GM23248 (cell line): ENCODE data around the gene TRDMT1.

ENCODE experiments used
- EZH2 ChIP-seq: fragments of 200-600 bp; sonication (generic); IDR thresholded peaks from 2 replicates; pipeline ENCODE4 v1.6.1; 2018; ENCODE audit warnings: antibody characterized with exemption, mild to moderate bottlenecking; ENCODE audit not compliant: insufficient read depth, poor library complexity, severe bottlenecking
- EZH2phosphoT487 ChIP-seq: fragments of 200-600 bp; sonication (generic); IDR thresholded peaks from 2 replicates; pipeline ENCODE4 v1.6.1; 2018; ENCODE audit warnings: antibody characterized with exemption, moderate library complexity, mild to moderate bottlenecking, low read depth; ENCODE audit not compliant: insufficient read depth

GRCh38 chr10:17203416-17203815 is 1.9 kb upstream of the TRDMT1 start:
- TF ChIP-seq EZH2phosphoT487 (no peak), EZH2 (no peak)
